Medulla oblongata (tissue), 1 donor: ENCODE results near the gene CCDC74A.
"Not testable (repeated sequence)": the region's sequence is repeated elsewhere in the genome, so short reads cannot be mapped to it uniquely, and the experiment has no call there.

ENCODE experiments used
- DNase-seq: peaks from one replicate; pipeline ENCODE4 v3.0.0-alpha.2; 2015; ENCODE audit errors: extremely low spot score

The CCDC74A gene

GRCh38 chr2:131529864-131530445, 2.3 kb downstream of the CCDC74A start:
- not testable (repeated sequence) for DNase-seq

DNA sequence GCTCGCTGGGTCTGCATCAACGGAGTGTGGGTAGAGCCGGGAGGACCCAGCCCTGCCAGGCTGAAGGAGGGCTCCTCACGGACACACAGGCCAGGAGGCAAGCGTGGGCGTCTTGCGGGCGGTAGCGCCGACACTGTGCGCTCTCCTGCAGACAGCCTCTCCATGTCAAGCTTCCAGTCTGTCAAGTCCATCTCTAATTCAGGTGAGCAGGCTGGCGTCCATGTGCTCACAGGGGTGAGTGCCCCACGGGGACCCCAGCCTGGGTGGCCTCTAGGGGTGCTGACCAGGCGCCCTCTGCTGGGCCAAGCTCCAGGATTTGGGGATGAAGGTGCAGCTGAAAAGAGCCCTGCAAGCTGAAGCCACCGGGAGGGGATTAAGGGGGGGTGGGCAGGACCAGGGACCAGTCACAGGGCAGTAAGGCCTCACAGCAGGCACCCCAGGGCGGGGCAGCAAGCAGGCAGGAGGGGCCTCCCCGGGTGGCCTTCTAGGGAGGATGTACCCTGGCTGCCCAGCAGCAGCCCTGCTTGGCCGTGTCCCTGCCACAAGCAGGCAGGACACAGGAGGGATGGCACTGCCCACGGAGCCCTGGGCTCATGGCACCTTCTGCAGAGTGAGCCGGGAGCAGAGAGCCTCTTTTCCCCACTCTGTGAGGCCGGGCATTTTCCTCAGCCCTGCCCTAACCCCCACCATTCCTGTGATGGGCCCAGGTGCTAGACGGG, 3.1 kb downstream of the CCDC74A start:
- DNase-seq: not testable (repeated sequence)

GRCh38 chr2:131531547-131532185, 4.0 kb downstream of the CCDC74A start:
- not testable (repeated sequence) for DNase-seq

DNA sequence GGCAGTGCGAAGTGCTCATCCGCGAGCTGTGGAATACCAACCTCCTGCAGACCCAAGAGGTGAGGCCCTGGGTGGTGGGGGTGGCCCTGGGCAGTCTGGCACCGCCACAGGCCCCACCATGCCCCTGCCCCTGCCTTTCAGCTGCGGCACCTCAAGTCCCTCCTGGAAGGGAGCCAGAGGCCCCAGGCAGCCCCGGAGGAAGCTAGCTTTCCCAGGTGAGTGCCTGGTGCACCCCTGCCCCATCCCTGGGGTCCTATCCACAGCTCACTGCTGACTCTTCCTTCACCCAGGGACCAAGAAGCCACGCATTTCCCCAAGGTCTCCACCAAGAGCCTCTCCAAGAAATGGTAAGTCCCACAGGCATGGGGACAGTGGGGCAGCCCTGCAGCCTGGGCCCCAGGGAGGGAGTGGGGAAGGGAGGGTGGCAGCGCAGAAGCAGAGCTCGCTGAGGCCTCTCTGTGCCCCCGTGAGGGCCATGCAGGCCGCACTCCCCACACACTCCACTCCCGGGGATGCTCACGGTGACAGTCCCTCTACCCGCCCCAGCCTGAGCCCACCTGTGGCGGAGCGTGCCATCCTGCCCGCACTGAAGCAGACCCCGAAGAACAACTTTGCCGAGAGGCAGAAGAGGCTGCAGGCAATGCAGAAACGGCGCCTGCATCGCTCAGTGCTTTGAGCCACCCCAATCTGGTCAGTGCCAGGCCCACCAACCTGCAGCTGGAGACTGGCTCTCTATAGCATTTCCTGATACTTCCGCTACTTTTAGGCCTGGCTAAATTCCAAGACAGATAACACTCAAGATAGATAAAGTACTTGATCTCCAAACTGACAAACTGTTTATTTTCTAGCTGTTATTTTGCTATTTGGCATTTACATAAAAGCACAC, 5.3 kb downstream of the CCDC74A start:
- DNase-seq: not testable (repeated sequence)

DNA sequence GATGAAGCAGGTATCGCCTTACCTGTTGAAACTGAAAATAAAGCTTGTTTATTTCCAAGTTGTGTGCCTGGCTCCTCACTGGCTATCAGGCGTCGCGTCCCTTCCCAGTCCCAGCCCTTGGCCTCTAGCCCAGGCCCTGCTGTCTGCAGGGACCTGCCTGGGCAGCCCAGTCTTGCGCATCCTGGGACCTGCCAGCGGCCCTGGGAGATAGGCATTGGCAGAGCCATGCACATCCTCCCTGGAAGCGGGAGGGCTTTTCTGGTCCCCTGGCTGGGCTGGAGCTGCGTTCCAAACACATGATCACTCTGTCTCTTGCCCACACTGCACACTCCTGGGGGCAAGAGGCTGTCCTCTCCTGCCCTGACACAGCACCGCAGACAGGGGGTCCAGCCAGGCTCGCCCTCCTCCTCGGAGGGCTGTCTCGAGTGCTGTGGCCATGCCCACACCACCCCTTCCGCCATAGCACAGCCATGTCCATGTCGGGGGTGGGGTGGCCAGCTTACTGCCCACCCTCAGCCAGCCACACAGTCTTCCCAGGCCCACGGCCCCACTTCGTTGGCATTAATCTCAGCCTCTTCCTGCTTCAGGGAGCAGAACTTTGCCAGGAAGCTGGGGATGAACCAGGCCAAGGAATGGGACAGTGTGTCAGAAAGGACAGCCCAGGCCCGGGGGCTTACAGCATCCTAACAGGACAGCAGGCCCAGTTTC, 6.1 kb downstream of the CCDC74A start:
- not testable (repeated sequence) for DNase-seq

- not testable (repeated sequence) for DNase-seq
These were observed 6.6 kb downstream of the CCDC74A start for GRCh38 chr2:131534317-131534672.

DNA sequence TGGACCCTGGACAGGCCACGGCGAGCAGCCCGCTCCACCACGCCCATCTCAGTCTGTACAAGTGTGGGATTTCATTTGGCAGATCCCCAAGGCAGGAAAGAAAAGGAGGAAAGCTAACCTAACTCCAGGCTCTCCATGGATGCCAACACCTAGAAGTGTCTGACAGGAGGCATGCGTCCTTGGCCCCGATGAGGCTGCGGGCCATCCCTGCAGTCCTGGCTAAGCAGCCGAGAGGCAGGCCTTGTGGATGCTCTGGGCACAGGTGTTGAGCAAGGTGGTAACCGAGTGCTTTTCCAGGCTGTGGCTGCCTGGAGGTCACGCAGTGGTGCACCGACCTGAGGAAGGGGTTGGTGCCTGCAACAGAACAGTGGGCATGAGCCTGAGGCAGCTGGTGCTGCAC, 7.3 kb downstream of the CCDC74A start:
- DNase-seq: not testable (repeated sequence)

GRCh38 chr2:131535526-131535925, 7.8 kb downstream of the CCDC74A start:
- DNase-seq: no peak

- DNase-seq: not testable (repeated sequence)
These were observed 8.5 kb downstream of the CCDC74A start for GRCh38 chr2:131535951-131536826.

GRCh38 chr2:131536841-131537240, 9.2 kb downstream of the CCDC74A start:
- DNase-seq: not testable (repeated sequence)

GRCh38 chr2:131538856-131539255, 11.2 kb downstream of the CCDC74A start:
- not testable (repeated sequence) for DNase-seq

GRCh38 chr2:131542438-131543384, 15.0 kb downstream of the CCDC74A start:
- DNase-seq: no peak

GRCh38 chr2:131543385-131543891, 15.8 kb downstream of the CCDC74A start:
- no peak for DNase-seq

DNA sequence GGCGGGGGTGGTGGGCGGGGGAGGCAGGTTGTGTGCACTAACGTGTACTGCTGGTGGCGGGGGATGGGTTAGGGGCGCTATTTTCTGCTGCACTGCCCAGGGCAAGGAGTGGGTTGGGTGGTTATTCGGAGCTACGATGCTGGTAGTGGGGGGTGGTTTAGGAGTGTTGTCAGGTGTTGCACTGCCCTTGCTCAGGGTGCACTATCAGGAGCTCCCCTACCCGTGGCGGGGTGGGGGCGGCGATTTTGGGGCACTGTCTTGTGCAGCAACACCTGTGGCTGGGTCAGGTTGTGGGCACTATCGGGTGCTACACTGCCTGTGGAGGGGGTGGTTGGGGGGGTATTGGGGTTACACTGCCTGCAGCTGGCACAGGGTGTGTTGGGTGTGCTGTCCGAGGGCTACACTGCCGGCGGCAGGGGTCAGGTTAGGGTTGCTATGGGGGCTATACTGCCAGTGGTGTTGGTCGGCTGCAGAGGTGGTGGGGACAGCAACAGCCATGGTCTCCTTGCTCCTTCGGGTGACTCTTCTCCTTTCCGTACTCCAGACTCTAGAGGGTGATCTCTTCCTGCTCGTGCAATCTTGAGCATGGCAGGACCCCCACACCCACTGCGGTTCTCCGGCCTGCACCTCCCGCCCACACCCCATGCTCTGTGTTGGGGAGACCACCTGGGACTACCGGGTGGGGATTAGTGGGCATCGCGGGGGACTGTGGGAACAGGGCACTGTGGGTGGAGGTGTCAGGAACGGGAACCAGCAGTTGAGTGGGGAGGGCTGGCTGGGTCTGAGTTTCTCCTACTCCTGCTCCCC, 16.5 kb downstream of the CCDC74A start:
- DNase-seq: not testable (repeated sequence)

GRCh38 chr2:131544813-131545165, 17.1 kb downstream of the CCDC74A start:
- not testable (repeated sequence) for DNase-seq

DNA sequence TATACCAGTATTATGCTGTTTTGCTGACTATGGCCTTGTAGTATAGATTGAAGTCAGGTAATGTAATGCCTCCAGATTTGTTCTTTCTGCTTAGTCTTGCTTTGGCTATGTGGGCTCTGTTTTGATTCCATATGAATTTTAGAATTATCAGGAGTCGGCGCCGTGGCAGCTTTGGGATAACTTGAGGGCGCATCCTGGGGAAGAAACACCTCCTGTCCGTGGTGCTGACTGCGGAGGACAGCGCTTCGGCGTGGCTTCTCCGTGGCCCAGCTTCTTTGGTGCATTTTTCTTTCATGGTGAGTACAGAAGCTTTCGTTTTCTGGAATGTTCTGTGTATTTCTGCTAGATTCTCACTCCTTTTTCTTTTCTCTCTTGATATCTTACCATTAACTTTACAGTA, 25.2 kb downstream of the CCDC74A start:
- no peak for DNase-seq

GRCh38 chr2:131556998-131557397, 29.3 kb downstream of the CCDC74A start:
- DNase-seq: no peak
